ENCODE data around the gene SFXN3.

DNA sequence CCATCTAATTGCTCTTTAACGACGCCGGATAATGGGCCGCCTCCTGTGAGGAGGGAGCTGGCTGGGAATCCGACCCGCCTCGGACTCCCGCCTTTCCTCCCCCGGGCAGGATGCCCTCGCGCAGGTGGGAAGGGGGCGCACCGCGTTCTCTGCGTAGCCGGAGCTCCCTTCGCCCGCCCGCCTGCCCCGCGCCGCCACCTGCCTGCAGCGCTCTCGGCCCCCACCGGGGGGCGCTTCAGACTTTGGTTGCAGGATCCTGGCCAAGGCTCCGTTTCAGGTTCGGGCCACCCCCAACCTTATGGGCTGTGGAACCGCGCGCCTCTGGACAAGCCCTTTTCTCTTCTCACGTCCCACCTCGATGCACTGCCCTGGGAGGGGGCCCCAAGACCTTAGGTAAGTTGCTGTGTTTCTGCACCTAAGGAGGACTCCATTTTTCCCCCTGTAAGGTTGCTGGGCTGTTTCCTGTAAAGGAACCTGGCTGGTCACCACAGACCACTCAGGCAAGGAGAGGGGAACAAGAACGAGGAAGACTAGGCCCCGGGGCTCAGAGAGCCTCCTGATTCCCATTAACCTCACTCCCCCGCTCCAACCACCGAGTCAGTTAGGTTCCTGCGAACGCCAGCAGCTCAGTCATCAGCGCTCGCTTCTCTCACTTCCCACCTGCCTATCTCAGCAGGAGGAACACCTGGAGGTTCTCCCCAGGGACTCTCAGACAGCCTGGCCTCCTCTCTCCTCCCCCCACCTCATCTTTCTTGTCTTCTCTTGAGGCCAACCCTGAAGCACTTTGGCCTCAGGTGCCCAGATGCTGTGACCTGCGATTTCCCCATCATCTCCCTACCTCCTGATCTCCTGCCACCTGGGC lies 19.4 kb downstream of the SFXN3 start:
- TF ChIP-seq POLR2A (IDR thresholded peaks at IDR 0.05; ENCODE audit: low read depth, low read length) (no peak), POLR2AphosphoS5 (IDR thresholded peaks at IDR 0.05; ENCODE audit: low read depth, low read length) (no peak)
